ENCODE measurements around the gene NLRP10.

Gene NLRP10

GRCh38 chr11:8011371-8011770 lies 46.1 kb upstream of the NLRP10 start:
- Histone ChIP-seq H3K27ac (ENCODE audit: low read depth, low read length) (no peak overlapping the region), H3K4me3 (ENCODE audit: low read length) (no peak overlapping the region), H3K4me2 (ENCODE audit: low read length) (no peak overlapping the region)

GRCh38 chr11:8009856-8010255 lies 44.6 kb upstream of the NLRP10 start:
- Histone ChIP-seq H3K27me3 (ENCODE audit: control insufficient read depth, low read length) (0 out of 2 replicates have a peak, but pooled peaks cover 5% of the 10 kb centered on the region), H3K79me2 (ENCODE audit: control insufficient read depth, low read length) (no peaks in the 10 kb centered on the region), H3F3A (ENCODE audit: control insufficient read depth, insufficient read depth) (no peaks in the 10 kb centered on the region), H3K4me2 (ENCODE audit: low read length) (no peak overlapping the region), H3K9me2 (replicated peaks; ENCODE audit: control insufficient read depth, low read length) (no peaks in the 10 kb centered on the region), H4K20me1 (ENCODE audit: control insufficient read depth, insufficient read depth, low read depth, low read length) (no peaks in the 10 kb centered on the region), H3K9me3 (ENCODE audit: control insufficient read depth, insufficient read depth, low read length) (no peaks in the 10 kb centered on the region), H3K4me1 (ENCODE audit: control insufficient read depth, low read length) (no peaks in the 10 kb centered on the region), H3K27ac (ENCODE audit: low read depth, low read length) (no peak overlapping the region), H3K4me3 (ENCODE audit: low read length) (no peak overlapping the region), H3K36me3 (ENCODE audit: control insufficient read depth, low read length) (no peaks in the 10 kb centered on the region)
- TF ChIP-seq CTCF (IDR thresholded peaks at IDR 0.05; ENCODE audit: low read depth, low read length, poor library complexity, severe bottlenecking) (no peak), EZH2phosphoT487 (IDR thresholded peaks at IDR 0.05; ENCODE audit: borderline replicate concordance, low read length) (no peak)

More at GRCh38 chr11:8011371-8011770, 46.1 kb upstream of the NLRP10 start:
- no peaks in the 10 kb centered on the region for H3F3A ChIP-seq (ENCODE audit: control insufficient read depth, insufficient read depth)
- H3K4me1 ChIP-seq (ENCODE audit: control insufficient read depth, low read length), result no peaks in the 10 kb centered on the region
- no peaks in the 10 kb centered on the region for H3K9me2 ChIP-seq (replicated peaks; ENCODE audit: control insufficient read depth, low read length)
- H3K9me3 ChIP-seq (ENCODE audit: control insufficient read depth, insufficient read depth, low read length), result no peaks in the 10 kb centered on the region
- TF ChIP-seq CTCF (IDR thresholded peaks at IDR 0.05; ENCODE audit: low read depth, low read length, poor library complexity, severe bottlenecking) (no peak), EZH2phosphoT487 (IDR thresholded peaks at IDR 0.05; ENCODE audit: borderline replicate concordance, low read length) (no peak)
- H4K20me1 ChIP-seq (ENCODE audit: control insufficient read depth, insufficient read depth, low read depth, low read length), result no peaks in the 10 kb centered on the region
- H3K27me3 ChIP-seq (ENCODE audit: control insufficient read depth, low read length), result peaks cover 11% of the 10 kb centered on the region
- no peaks in the 10 kb centered on the region for H3K36me3 ChIP-seq (ENCODE audit: control insufficient read depth, low read length)
- H3K79me2 ChIP-seq (ENCODE audit: control insufficient read depth, low read length), result no peaks in the 10 kb centered on the region

GRCh38 chr11:8008212-8008611 lies 43.0 kb upstream of the NLRP10 start:
- no peaks in the 10 kb centered on the region for H3F3A ChIP-seq (ENCODE audit: control insufficient read depth, insufficient read depth)
- H4K20me1 ChIP-seq (ENCODE audit: control insufficient read depth, insufficient read depth, low read depth, low read length), result no peaks in the 10 kb centered on the region
- TF ChIP-seq EZH2phosphoT487 (IDR thresholded peaks at IDR 0.05; ENCODE audit: borderline replicate concordance, low read length), result no peak
- TF ChIP-seq CTCF (IDR thresholded peaks at IDR 0.05; ENCODE audit: low read depth, low read length, poor library complexity, severe bottlenecking), result no peak

More at GRCh38 chr11:8008212-8008611, 43.0 kb upstream of the NLRP10 start:
- H3K27ac ChIP-seq (ENCODE audit: low read depth, low read length), result no peak overlapping the region
- H3K4me3 ChIP-seq (ENCODE audit: low read length), result no peak overlapping the region
- no peaks in the 10 kb centered on the region for H3K9me2 ChIP-seq (replicated peaks; ENCODE audit: control insufficient read depth, low read length)
- H3K4me1 ChIP-seq (ENCODE audit: control insufficient read depth, low read length), result no peaks in the 10 kb centered on the region
- no peak overlapping the region for H3K4me2 ChIP-seq (ENCODE audit: low read length)
- 0 out of 2 replicates have a peak, but pooled peaks cover 5% of the 10 kb centered on the region for H3K27me3 ChIP-seq (ENCODE audit: control insufficient read depth, low read length)
- no peaks in the 10 kb centered on the region for H3K79me2 ChIP-seq (ENCODE audit: control insufficient read depth, low read length)
- H3K36me3 ChIP-seq (ENCODE audit: control insufficient read depth, low read length), result no peaks in the 10 kb centered on the region
- H3K9me3 ChIP-seq (ENCODE audit: control insufficient read depth, insufficient read depth, low read length), result no peaks in the 10 kb centered on the region
